Activated T-cell treated with anti-CD3 and anti-CD28 coated beads, Interleukin-2, amount 50 U/mL, for 24 hours (primary cell): Measurements from ENCODE around the gene OTOF.

Experiments
- DNase-seq: peaks from one replicate; pipeline ENCODE4 v3.0.0-alpha.2; 2020
- H3K27ac Mint-ChIP-seq: 2 replicates; pipeline ENCODE4 v1.8.0; 2020; ENCODE audit warnings: mild to moderate bottlenecking, mixed read lengths
- H3K27me3 Mint-ChIP-seq: 2 replicates; pipeline ENCODE4 v1.8.0; 2020; ENCODE audit warnings: mixed read lengths
- H3K36me3 Mint-ChIP-seq: 2 replicates; pipeline ENCODE4 v1.8.0; 2020; ENCODE audit warnings: low read depth, mixed read lengths
- H3K4me1 Mint-ChIP-seq: 2 replicates; pipeline ENCODE4 v1.8.0; 2020; ENCODE audit warnings: low read depth, mixed read lengths
- H3K4me3 Mint-ChIP-seq: 2 replicates; pipeline ENCODE4 v1.8.0; 2020; ENCODE audit warnings: mild to moderate bottlenecking, moderate library complexity, mixed read lengths
- H3K9me3 Mint-ChIP-seq: 2 replicates; pipeline ENCODE4 v1.8.0; 2020; ENCODE audit warnings: mixed read lengths

Gene OTOF

GRCh38 chr2:26510344-26510973, 32.5 kb upstream of the OTOF start:
- no peaks in the 10 kb centered on the region for H3K4me1 Mint-ChIP-seq
- no peaks in the 10 kb centered on the region for H3K9me3 Mint-ChIP-seq
- H3K4me3 Mint-ChIP-seq, result no peak overlapping the region
- H3K27me3 Mint-ChIP-seq, result no peaks in the 10 kb centered on the region
- DNase-seq, result no peak
- no peak overlapping the region for H3K27ac Mint-ChIP-seq
- no peaks in the 10 kb centered on the region for H3K36me3 Mint-ChIP-seq

- H3K9me3 Mint-ChIP-seq, result no peaks in the 10 kb centered on the region
- no peak overlapping the region for H3K4me3 Mint-ChIP-seq
- no peak overlapping the region for H3K27ac Mint-ChIP-seq
- H3K27me3 Mint-ChIP-seq, result no peaks in the 10 kb centered on the region
- no peaks in the 10 kb centered on the region for H3K36me3 Mint-ChIP-seq
- H3K4me1 Mint-ChIP-seq, result peaks cover under 1% of the 10 kb centered on the region
- no peak for DNase-seq
These were observed 31.2 kb upstream of the OTOF start for GRCh38 chr2:26509141-26509540.

GRCh38 chr2:26507932-26508331, 30.0 kb upstream of the OTOF start:
- Mint-ChIP-seq H3K27ac (no peak overlapping the region), H3K36me3 (no peaks in the 10 kb centered on the region), H3K9me3 (no peaks in the 10 kb centered on the region), H3K4me3 (no peak overlapping the region), H3K4me1 (peaks cover 8% of the 10 kb centered on the region), H3K27me3 (peaks cover 3% of the 10 kb centered on the region)
- no peak for DNase-seq

GRCh38 chr2:26507088-26507487, 29.2 kb upstream of the OTOF start:
- H3K27ac Mint-ChIP-seq, result no peak overlapping the region
- H3K4me3 Mint-ChIP-seq, result no peak overlapping the region
- H3K9me3 Mint-ChIP-seq, result no peaks in the 10 kb centered on the region
- H3K4me1 Mint-ChIP-seq, result peaks cover 8% of the 10 kb centered on the region
- H3K36me3 Mint-ChIP-seq, result no peaks in the 10 kb centered on the region
- peaks cover 3% of the 10 kb centered on the region for H3K27me3 Mint-ChIP-seq
- DNase-seq, result no peak

GRCh38 chr2:26506279-26506678, 28.4 kb upstream of the OTOF start:
- Mint-ChIP-seq H3K27me3 (peaks cover 3% of the 10 kb centered on the region), H3K36me3 (no peaks in the 10 kb centered on the region), H3K9me3 (no peaks in the 10 kb centered on the region), H3K27ac (no peak overlapping the region), H3K4me3 (no peak overlapping the region), H3K4me1 (peaks cover 8% of the 10 kb centered on the region)
- no peak for DNase-seq

- H3K27ac Mint-ChIP-seq, result peak overlapping the region; percentile 65
- H3K4me1 Mint-ChIP-seq, result peaks cover 8% of the 10 kb centered on the region
- no peak for DNase-seq
- no peaks in the 10 kb centered on the region for H3K9me3 Mint-ChIP-seq
- H3K27me3 Mint-ChIP-seq, result peaks cover 3% of the 10 kb centered on the region
- H3K36me3 Mint-ChIP-seq, result no peaks in the 10 kb centered on the region
- H3K4me3 Mint-ChIP-seq, result peak overlapping the region; percentile 72
These were observed 26.1 kb upstream of the OTOF start for GRCh38 chr2:26504002-26504401.

- Mint-ChIP-seq H3K36me3 (no peaks in the 10 kb centered on the region), H3K27me3 (peaks cover 3% of the 10 kb centered on the region), H3K9me3 (no peaks in the 10 kb centered on the region), H3K27ac (peak overlapping the region; percentile 65), H3K4me1 (peaks cover 8% of the 10 kb centered on the region), H3K4me3 (peak overlapping the region; percentile 72)
- DNase-seq, result peak; percentile 92
These were observed 25.4 kb upstream of the OTOF start for GRCh38 chr2:26503231-26503880.

GRCh38 chr2:26500406-26500805, 22.5 kb upstream of the OTOF start:
- peaks cover 9% of the 10 kb centered on the region for H3K27me3 Mint-ChIP-seq
- H3K27ac Mint-ChIP-seq, result no peak overlapping the region
- no peaks in the 10 kb centered on the region for H3K36me3 Mint-ChIP-seq
- DNase-seq, result no peak
- H3K4me1 Mint-ChIP-seq, result peaks cover 8% of the 10 kb centered on the region
- no peak overlapping the region for H3K4me3 Mint-ChIP-seq
- no peaks in the 10 kb centered on the region for H3K9me3 Mint-ChIP-seq

- no peaks in the 10 kb centered on the region for H3K36me3 Mint-ChIP-seq
- H3K4me1 Mint-ChIP-seq, result peaks cover 4% of the 10 kb centered on the region
These were observed 17.9 kb upstream of the OTOF start for GRCh38 chr2:26495705-26496297.

GRCh38 chr2:26494891-26495290, 17.0 kb upstream of the OTOF start:
- Mint-ChIP-seq H3K4me1 (peaks cover 4% of the 10 kb centered on the region), H3K36me3 (no peaks in the 10 kb centered on the region), H3K27ac (no peak overlapping the region), H3K27me3 (peaks cover 6% of the 10 kb centered on the region), H3K9me3 (no peaks in the 10 kb centered on the region), H3K4me3 (no peak overlapping the region)
- no peak for DNase-seq

More at GRCh38 chr2:26495705-26496297, 17.9 kb upstream of the OTOF start:
- Mint-ChIP-seq H3K27ac (no peak overlapping the region), H3K9me3 (no peaks in the 10 kb centered on the region), H3K4me3 (no peak overlapping the region), H3K27me3 (peaks cover 6% of the 10 kb centered on the region)
- no peak for DNase-seq

- H3K27me3 Mint-ChIP-seq, result peaks cover 6% of the 10 kb centered on the region
- no peak overlapping the region for H3K27ac Mint-ChIP-seq
- H3K9me3 Mint-ChIP-seq, result no peaks in the 10 kb centered on the region
- H3K4me3 Mint-ChIP-seq, result no peak overlapping the region
- no peaks in the 10 kb centered on the region for H3K36me3 Mint-ChIP-seq
- H3K4me1 Mint-ChIP-seq, result peaks cover 4% of the 10 kb centered on the region
- DNase-seq, result no peak
These were observed 16.3 kb upstream of the OTOF start for GRCh38 chr2:26494199-26494598.

GRCh38 chr2:26493566-26493965, 15.6 kb upstream of the OTOF start:
- DNase-seq, result no peak
- no peak overlapping the region for H3K4me3 Mint-ChIP-seq
- H3K9me3 Mint-ChIP-seq, result no peaks in the 10 kb centered on the region
- no peaks in the 10 kb centered on the region for H3K36me3 Mint-ChIP-seq
- peaks cover 4% of the 10 kb centered on the region for H3K4me1 Mint-ChIP-seq
- peaks cover 6% of the 10 kb centered on the region for H3K27me3 Mint-ChIP-seq
- no peak overlapping the region for H3K27ac Mint-ChIP-seq

GRCh38 chr2:26492749-26493515, 15.0 kb upstream of the OTOF start:
- no peaks in the 10 kb centered on the region for H3K9me3 Mint-ChIP-seq
- DNase-seq, result no peak
- H3K27me3 Mint-ChIP-seq, result peaks cover 5% of the 10 kb centered on the region
- no peak overlapping the region for H3K27ac Mint-ChIP-seq
- H3K4me1 Mint-ChIP-seq, result peaks cover 4% of the 10 kb centered on the region
- no peaks in the 10 kb centered on the region for H3K36me3 Mint-ChIP-seq
- no peak overlapping the region for H3K4me3 Mint-ChIP-seq

GRCh38 chr2:26491563-26492167, 13.7 kb upstream of the OTOF start:
- no peak overlapping the region for H3K27ac Mint-ChIP-seq
- H3K36me3 Mint-ChIP-seq, result no peaks in the 10 kb centered on the region
- no peak for DNase-seq
- no peaks in the 10 kb centered on the region for H3K9me3 Mint-ChIP-seq
- peaks cover 4% of the 10 kb centered on the region for H3K4me1 Mint-ChIP-seq
- H3K4me3 Mint-ChIP-seq, result no peak overlapping the region
- H3K27me3 Mint-ChIP-seq, result no peaks in the 10 kb centered on the region
